MM.1S (cell line): ENCODE data around the gene TBC1D14.

Experiments
- CTCF ChIP-seq: fragments of 300-600 bp; sonication (generic); IDR thresholded peaks from 2 replicates; pipeline ENCODE4 v1.5.1; 2016; ENCODE audit warnings: antibody characterized with exemption, low read length, mixed read lengths
- EZH2 ChIP-seq: fragments of 300-600 bp; sonication (generic); optimal IDR thresholded peaks from 2 replicates; pipeline ENCODE3; 2017; ENCODE audit warnings: low read depth, mild to moderate bottlenecking, antibody characterized with exemption, low read length, mixed read lengths
- EZH2phosphoT487 ChIP-seq: fragments of 300-600 bp; sonication (generic); IDR thresholded peaks from 2 replicates; pipeline ENCODE4 v1.6.1; 2018; ENCODE audit warnings: antibody characterized with exemption, low read length

GRCh38 chr4:7018281-7018680, 108.7 kb downstream of the TBC1D14 start:
- TF ChIP-seq EZH2, result no peak
- no peak for TF ChIP-seq CTCF
- no peak for TF ChIP-seq EZH2phosphoT487
